Mucosa of rectum (tissue), 2 donors: Measurements from ENCODE around the gene KMT2C.
"Not testable (repeated sequence)": the region's sequence is repeated elsewhere in the genome, so short reads cannot be mapped to it uniquely, and the experiment has no call there.

Source experiments
- H3K27ac ChIP-seq, 2 donors: one replicate each; pipeline ENCODE4 v1.7.0; 2013; ENCODE audit warnings: inconsistent platforms in 2 of 2, low read depth in 2 of 2, low read length in 2 of 2
- H3K27me3 ChIP-seq, 2 donors: one replicate each; pipeline ENCODE4 v1.7.0; 2013; ENCODE audit warnings: low read length in 2 of 2; ENCODE audit not compliant: control insufficient read depth in 2 of 2, insufficient read depth in 2 of 2
- H3K36me3 ChIP-seq, 2 donors: one replicate each; pipeline ENCODE4 v1.7.0; 2013; ENCODE audit warnings: low read length in 2 of 2; ENCODE audit not compliant: control insufficient read depth in 2 of 2, insufficient read depth in 2 of 2
- H3K4me1 ChIP-seq, 2 donors: one replicate each; pipeline ENCODE4 v1.7.0; 2013; ENCODE audit warnings: low read length in 2 of 2, mild to moderate bottlenecking in 1 of 2; ENCODE audit not compliant: control insufficient read depth in 2 of 2, insufficient read depth in 2 of 2
- H3K4me3 ChIP-seq, 2 donors: one replicate each; pipeline ENCODE4 v1.7.0; 2013; ENCODE audit warnings: low read length in 2 of 2
- H3K9ac ChIP-seq, 2 donors: one replicate each; pipeline ENCODE4 v1.7.0; 2013; ENCODE audit warnings: low read length in 2 of 2, low read depth in 1 of 2, mild to moderate bottlenecking in 1 of 2
- H3K9me3 ChIP-seq, 2 donors: one replicate each; pipeline ENCODE4 v1.7.0; 2013; ENCODE audit warnings: low read length in 2 of 2; ENCODE audit not compliant: control insufficient read depth in 2 of 2
- donor health status: healthy.
- donor health status: Normal muscosa, but diverticular disease.

Gene KMT2C

DNA sequence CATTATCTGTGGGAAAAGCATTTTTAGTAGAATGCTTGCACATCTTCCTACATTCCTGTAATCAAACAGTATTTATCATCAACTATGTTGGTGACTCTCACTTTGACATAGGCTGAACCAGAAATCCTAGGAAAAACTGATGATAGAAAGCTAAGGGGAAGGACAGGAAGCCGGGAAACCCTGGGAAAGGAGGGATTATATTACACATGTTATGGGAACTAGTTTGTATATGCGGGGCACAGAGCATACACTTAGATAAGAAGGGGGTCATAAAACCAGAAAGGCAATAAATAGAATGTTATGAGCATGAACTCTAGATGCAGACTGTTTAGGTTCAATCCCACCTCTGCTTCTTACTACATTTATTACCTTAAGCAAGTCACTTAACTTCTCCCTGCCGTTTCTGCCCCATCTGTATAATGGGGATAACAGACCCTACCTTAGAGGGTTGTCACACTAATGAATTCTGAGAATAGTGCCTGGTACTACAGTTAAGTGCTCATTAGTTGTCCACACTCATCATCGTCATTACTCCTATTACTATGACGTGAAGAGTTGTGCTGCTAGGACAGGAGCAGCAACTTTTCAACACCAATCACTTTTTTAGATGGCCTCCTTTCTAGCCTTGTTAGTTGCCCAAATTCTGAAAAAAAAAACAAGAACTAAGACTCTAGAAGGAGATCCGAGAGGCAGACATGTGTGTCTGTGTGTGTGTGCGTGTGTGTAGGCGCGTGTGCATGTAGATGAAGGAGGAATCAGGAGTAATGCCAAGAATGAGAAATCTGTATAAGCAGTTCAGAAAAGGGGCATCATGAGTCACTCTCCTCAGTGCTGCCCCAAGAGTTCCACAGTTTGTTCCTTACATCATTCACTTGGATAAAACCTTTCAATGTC lies 52.2 kb downstream of the KMT2C start:
- no peak overlapping the region for H3K9ac ChIP-seq
- peaks cover 4 to 7% of the 10 kb centered on the region in 2 donors for H3K4me1 ChIP-seq
- H3K9me3 ChIP-seq, result peaks cover 0 to 1% of the 10 kb centered on the region in 2 donors
- no peaks in the 10 kb centered on the region for H3K27me3 ChIP-seq
- no peaks in the 10 kb centered on the region for H3K36me3 ChIP-seq
- H3K27ac ChIP-seq, result no peak overlapping the region
- H3K4me3 ChIP-seq, result no peak overlapping the region

DNA sequence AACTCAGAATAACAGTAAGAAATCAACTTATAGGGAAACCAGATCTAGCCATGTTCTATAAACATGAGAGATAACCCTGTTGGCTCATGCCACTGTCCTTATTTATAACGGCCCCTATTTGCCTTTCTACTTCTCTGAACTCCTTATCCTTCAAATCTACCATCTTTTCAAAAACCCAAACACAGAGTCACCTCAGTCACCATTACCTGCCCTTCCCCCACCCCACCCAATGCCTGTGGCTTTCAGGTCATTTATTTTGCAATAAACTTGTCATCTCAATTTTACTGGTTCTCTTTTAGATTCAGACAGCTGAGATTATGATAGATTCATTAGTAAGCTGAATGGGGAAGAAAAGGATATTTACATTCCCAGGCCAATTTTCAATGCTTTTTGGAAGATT lies 53.6 kb downstream of the KMT2C start:
- Histone ChIP-seq H3K9me3 (peaks cover 0 to 1% of the 10 kb centered on the region in 2 donors), H3K36me3 (no peaks in the 10 kb centered on the region), H3K27ac (no peak overlapping the region), H3K27me3 (no peaks in the 10 kb centered on the region), H3K4me1 (peaks cover 4 to 7% of the 10 kb centered on the region in 2 donors), H3K9ac (no peak overlapping the region), H3K4me3 (no peak overlapping the region)

DNA sequence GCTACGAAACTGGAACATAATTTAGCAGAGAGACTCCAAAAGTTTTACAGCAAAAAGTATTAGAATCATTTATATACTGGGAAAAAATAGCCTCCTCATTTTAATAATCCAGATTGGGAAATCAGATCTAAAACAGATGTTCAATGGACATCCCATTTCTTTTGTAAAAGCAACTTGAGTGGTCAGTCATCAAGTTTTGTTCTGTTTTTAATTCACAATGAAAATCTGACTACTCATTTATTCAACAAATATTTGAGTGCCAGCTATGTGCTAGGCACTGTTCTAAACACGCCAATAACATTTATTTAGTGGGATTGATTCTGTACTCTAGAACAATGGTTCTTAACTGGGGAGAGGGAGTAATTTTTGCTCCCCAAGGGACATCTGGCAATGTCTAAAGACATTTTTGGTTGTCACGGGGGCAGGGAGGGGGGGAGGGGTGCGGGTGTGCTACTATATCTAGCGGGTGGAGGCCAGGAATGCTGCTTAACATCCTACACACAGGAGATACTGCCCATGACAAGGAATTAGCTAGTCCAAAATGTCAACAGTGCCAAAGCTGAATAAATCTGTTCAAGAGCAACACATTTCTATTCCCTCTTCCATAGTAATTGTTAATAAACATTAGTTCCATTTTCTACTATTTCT lies 54.7 kb downstream of the KMT2C start:
- H3K36me3 ChIP-seq, H3K9me3 ChIP-seq, H3K4me3 ChIP-seq, H3K27ac ChIP-seq, H3K9ac ChIP-seq, H3K4me1 ChIP-seq, H3K27me3 ChIP-seq: not testable (repeated sequence)

DNA sequence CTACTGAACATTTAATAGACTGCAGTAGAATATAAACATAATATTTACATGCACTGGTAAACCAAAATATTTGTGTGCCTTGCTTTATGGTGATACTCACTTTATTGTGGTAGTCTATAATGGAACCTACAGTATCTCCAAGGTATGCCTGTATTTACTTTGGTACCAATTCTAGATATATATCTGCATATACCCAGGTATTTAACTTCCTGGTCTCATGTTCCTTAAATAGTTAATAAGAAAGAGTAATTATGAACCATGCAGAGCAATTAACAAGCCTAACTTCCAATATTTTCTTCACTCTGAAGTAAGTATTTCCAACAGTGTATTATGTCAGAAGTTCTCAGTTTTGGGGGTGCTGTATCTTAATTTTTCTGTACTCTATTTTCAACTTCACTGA lies 57.3 kb downstream of the KMT2C start:
- H3K4me1 ChIP-seq, H3K27me3 ChIP-seq, H3K9ac ChIP-seq, H3K36me3 ChIP-seq, H3K4me3 ChIP-seq, H3K9me3 ChIP-seq, H3K27ac ChIP-seq: not testable (repeated sequence)

DNA sequence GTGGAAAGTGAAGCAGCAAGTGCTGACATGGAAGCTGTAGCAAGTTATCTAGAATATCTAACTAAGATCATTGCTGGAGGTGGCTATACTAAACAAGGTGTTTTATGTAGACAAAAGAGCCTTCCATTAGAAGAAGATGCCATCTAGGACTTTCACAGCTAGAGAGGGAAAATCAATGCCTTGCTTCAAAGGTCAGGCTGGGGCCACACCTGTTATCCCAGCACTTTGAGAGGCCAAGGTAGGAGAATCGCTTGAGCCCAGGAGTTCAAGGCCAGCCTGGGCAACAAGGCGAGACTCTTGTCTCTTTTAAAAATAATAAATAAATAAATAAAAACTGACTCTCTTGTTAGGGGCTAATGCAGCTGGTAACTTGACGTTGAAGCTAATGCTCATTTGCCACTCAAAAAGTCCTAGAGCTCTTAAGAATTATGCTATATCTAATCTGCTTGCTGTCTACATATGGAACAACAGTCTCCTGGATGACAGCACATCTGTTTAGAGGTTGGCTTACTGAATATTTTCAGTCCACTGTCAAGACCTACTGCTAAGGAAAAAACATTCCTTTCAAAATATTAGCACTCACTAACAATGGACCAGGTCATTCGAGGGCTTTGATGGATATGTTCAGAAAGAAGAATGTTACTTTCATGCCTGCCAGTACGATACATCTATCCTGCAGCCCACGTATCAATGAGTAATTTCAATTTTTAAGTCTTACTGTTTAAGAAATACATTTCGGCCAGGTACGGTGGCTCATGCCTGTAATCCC lies 58.9 kb downstream of the KMT2C start:
- H3K9me3 ChIP-seq, H3K27me3 ChIP-seq, H3K36me3 ChIP-seq: not testable (repeated sequence)

DNA sequence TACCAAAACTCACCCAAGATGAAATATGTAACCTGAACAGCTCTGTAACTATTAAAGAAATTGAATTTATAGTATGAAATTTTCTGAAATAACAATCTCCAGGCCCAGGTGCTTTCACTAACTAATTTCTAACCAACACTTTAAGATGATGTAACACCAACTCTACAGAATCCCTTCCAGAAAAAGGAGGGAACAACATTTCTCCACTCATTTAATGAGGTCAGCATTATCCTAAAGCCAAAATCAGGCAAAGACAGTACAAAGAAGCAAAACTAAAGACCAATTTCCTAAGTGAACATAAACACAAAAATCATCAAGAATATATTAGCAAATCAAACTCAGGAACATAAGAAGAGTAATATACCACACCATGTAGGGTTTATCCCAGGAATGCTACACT lies 65.5 kb downstream of the KMT2C start:
- Histone ChIP-seq H3K36me3 (no peaks in the 10 kb centered on the region), H3K27ac (no peak overlapping the region), H3K4me1 (no peaks in the 10 kb centered on the region), H3K27me3 (no peaks in the 10 kb centered on the region), H3K4me3 (no peak overlapping the region), H3K9me3 (no peaks in the 10 kb centered on the region), H3K9ac (no peak overlapping the region)

More for the DNA sequence above, 58.9 kb downstream of the KMT2C start:
- H3K4me1 ChIP-seq, H3K27ac ChIP-seq, H3K9ac ChIP-seq, H3K4me3 ChIP-seq: not testable (repeated sequence)

DNA sequence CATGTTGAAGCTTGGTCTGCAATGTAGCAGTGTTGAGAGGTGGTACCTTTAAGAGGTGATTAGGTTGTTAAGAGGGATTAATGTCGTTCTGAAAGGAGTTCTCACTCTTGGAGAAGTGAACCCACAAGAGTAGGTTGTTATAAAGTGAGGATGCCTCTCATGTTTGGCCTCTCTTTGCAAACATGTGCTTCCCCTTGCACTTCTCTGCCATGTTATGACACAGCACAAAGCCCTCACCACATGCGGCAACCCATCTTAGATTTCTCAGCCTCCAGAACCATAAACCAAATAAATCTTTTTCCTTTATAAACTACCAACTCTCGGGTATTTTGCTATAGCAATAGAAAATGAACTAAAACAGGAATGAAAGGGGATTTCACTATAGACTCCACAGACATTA lies 66.3 kb downstream of the KMT2C start:
- Histone ChIP-seq H3K4me1 (no peaks in the 10 kb centered on the region), H3K36me3 (no peaks in the 10 kb centered on the region), H3K27ac (no peak overlapping the region), H3K27me3 (no peaks in the 10 kb centered on the region), H3K9me3 (no peaks in the 10 kb centered on the region), H3K4me3 (no peak overlapping the region), H3K9ac (no peak overlapping the region)

DNA sequence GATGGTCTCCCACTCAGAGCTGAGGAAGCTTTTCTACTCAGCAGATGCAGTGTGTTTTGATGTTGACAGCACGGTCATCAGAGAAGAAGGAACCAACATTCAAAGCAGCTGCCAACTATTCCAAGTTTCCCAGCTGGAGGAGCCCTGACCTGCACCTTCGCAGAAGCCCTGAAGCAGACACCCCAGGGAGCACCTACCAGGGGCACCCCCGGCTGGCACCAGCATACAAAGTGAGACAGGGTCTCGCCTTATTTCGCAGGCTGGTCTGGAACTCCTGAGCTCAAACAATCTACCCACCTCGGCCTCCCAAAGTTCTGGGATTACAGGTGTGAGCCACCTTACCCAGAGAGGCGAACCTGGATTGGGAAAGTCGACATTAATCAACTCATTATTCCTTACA lies 68.6 kb downstream of the KMT2C start:
- Histone ChIP-seq H3K4me3 (no peak overlapping the region), H3K27ac (no peak overlapping the region), H3K36me3 (no peaks in the 10 kb centered on the region), H3K9me3 (no peaks in the 10 kb centered on the region), H3K4me1 (no peaks in the 10 kb centered on the region), H3K9ac (no peak overlapping the region), H3K27me3 (no peaks in the 10 kb centered on the region)

DNA sequence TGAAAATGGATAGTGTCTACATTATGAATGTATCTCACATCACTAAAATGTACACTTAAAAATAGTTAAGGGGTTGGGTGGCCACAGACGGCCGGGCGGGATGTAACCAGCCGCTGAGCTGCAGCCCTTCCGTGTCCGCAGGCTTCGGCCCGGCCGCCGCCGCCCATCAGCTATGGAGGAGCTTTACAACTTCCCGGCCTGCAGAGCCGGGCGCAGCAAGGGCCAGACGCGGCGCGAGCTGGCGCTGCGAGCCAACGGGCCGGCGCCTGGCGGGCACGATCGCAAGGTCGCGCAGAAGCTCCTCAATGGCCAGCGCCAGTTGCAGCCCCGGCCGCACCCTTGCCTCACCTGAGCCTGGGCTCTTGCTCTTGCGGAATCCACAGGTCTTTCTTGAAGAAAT lies 69.1 kb downstream of the KMT2C start:
- Histone ChIP-seq H3K27ac (no peak overlapping the region), H3K27me3 (no peaks in the 10 kb centered on the region), H3K36me3 (no peaks in the 10 kb centered on the region), H3K4me1 (no peaks in the 10 kb centered on the region), H3K9me3 (no peaks in the 10 kb centered on the region), H3K9ac (no peak overlapping the region), H3K4me3 (no peak overlapping the region)

DNA sequence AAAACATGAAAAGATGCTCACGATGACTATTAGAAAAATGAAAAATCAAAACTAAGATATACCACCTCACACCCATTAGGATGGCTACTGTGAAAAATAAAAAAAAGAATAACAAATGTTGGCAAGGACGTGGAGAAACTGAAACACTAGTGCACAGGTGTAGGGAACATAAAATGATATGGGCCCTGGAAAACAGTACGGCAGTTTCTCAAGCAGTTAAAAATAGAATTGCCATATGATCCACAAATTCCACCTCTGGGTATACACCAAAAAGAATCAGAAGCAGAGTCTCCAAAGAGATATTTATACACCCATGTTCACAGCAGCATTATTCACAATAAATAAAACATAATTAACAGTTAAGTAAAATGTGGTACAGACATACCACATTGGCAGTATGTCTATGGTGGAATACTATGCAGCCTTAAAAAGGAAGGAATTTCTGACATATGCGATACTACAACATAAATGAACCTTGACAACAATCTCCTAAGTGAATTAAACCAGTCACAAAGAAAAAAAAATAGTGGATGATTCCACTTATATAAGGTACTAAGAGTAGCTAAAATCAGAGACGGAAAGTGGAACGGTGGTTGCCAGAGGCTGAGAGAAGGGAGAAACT lies 69.7 kb downstream of the KMT2C start:
- no peak overlapping the region for H3K4me3 ChIP-seq
- H3K27ac ChIP-seq, result no peak overlapping the region
- no peaks in the 10 kb centered on the region for H3K4me1 ChIP-seq
- no peaks in the 10 kb centered on the region for H3K27me3 ChIP-seq
- H3K9me3 ChIP-seq, result no peaks in the 10 kb centered on the region
- H3K9ac ChIP-seq, result no peak overlapping the region
- H3K36me3 ChIP-seq, result no peaks in the 10 kb centered on the region
